Ecto neural progenitor cell (in vitro differentiated cells): ENCODE results near the gene PNMA6F.
"Not testable (repeated sequence)": the region's sequence is repeated elsewhere in the genome, so short reads cannot be mapped to it uniquely, and the experiment has no call there.

Source experiments
- DNase-seq: peaks from one replicate; pipeline ENCODE4 v3.0.0-alpha.2; 2018; ENCODE audit warnings: low spot score

Gene PNMA6F

DNA sequence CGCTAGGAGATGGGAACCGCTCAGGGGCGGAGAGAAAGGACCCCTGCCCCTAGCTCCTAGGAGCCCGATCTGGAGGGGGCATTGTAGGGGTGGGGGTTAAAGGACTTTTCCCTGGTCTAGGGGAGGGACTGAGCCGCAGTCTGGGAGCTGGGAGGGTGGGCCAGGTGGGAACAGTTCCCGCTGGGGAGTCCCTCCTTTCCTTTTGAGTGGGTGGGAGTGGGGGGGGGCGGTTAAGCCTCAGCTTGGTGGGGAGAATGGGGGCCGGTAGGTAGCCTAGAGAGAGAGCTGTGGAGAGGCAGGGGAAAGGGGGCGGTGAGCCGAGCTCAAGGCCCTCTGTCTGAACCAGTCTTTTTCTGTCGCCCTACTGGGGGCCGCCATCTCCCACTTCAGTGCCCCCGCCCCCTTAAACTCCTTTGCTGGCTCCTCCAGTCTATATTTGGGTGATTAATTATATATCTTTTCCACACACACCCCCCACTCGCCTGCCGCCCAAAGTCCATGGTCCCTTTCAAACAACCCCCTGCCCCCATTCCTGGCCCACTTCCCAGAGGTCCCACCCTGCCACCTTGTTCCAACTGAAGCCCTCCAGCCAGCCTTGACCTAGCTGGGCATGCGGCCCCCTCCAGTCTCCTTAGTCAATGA lies 13.2 kb upstream of the PNMA6F start:
- no peak for DNase-seq

DNA sequence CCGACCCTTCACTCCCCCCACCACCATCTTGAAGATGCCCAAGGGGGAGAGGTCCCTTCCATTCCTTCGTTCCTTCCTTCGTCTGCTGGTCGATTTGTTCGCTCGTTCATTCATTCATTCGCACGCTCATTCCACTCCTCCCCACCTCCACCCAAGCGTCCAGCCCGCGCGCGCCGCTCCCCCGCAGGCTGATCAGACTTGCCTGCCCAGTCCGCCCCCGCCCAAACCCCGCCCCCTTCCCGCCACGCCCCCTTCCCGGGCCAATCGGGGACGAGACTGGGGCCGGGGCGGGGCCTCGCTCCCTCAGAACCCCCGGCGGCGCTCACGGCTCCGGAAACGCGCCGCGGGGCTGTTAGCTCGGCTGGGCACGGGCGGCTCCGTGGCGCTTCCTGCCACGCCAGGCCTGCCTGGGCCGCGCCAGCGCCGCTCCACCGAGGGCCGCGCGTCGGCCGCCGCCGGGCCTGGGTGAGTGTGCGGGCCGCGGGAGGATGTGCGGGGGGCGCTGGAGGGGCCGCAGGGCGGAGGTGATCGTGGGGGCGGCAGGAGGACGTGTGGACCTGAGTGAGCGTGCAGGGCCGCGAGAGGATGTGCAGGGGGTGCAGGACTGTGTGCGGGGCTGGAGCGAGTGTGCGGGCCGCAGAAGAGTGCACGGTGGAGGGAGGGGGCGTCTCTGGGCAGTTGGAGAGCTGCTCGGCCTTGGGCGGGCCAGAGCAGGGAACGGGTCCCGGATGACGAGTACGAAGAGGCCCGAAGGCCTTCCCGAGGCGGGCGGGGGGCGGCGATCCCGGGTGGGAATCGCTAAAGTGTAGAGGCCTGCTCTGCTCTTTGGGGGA lies 12.5 kb upstream of the PNMA6F start, which contains the start of gene ZNF275:
ZNF275 (plus strand) TSS at position 333 of the 833 bp plus-strand sequence. CDS start 2,527 bp downstream, outside the sequence.
- peak; percentile 85 for DNase-seq

DNA sequence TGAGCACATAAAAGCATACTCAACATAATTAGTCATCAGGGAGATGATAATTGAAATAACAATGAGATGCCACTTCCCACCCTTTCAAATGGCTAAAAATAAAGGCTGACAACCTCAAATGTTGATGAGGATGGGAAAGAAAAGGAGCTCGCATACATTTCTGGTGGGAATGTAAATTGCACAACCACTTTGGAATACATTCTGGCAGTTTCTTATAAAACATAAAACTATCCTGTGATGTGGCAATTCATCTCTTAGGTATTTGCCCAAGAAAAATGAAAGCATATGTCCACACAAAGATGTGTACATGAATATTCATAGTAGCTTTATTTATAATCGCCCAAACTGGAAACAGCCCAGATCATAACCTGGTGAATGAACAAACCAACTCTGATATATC lies 11.7 kb upstream of the PNMA6F start:
- no peak for DNase-seq

DNA sequence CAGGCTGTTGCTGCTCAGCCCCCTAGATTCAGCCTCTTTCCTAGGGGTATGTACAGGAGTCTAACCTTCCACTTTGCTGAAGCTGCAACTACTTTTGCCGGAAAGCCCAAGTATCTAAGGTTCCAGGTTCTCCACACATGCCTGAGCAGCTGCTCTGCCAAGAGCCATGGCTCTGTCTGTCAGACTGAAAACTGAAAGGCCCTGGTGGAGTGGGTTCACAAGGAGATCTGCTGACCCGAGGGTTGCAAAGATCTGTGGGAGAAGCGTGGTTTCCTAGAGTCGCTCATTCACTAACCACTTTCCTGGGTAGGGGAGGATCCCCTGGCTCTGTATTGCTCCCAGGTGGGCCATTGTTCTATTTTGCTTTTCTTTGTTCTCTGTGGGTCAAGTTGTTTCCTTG lies 6.0 kb upstream of the PNMA6F start:
- peak; percentile 12 for DNase-seq

DNA sequence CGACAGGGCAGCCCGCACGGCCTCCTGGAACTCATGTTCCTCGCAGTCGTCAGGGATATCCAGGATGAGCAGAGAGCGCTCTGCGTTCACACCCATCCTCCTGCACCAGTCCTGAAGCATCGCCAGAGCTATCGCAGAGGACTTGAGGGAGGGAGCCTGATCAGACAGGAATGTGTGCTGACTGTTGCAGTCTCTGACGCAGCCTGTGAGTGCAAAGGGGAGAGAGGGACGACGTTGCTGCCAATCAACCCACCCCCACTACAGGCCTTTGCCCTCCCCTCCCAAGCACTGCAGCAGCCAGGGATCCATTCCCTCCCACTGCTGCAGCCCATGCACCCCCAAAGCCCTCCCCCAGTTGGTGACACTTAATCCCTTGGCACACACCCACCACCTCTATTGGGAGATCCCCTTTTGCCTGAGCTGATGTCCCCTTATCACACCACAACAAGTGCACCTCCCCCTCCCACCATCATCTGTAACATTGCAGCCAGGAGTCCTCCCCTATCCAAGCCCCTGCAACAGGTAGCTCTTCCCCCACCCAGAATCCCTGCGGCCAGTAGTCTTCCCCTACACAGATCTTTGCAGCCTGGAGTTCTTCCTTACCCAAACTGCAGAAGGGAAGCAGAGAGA lies 897 bp downstream of the PNMA6F start:
- DNase-seq = no peak

DNA sequence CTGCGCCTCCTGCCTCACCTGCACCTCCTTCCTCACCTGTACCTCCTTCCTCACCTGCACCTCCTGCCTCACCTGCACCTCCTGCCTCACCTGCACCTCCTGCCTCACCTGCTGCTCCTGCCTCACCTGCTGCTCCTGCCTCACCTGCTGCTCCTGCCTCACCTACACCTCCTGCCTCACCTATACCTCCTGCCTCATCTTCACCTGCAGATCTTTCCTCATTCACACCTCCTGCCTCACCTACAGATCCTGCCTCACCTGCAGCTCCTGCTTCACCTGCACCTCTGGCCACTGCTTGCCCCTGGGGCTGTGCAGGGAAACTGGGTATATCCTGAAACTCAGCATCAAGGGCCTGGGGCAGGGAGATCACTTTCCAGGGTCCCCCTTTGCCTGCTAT lies 1.5 kb downstream of the PNMA6F start:
- not testable (repeated sequence) for DNase-seq

DNA sequence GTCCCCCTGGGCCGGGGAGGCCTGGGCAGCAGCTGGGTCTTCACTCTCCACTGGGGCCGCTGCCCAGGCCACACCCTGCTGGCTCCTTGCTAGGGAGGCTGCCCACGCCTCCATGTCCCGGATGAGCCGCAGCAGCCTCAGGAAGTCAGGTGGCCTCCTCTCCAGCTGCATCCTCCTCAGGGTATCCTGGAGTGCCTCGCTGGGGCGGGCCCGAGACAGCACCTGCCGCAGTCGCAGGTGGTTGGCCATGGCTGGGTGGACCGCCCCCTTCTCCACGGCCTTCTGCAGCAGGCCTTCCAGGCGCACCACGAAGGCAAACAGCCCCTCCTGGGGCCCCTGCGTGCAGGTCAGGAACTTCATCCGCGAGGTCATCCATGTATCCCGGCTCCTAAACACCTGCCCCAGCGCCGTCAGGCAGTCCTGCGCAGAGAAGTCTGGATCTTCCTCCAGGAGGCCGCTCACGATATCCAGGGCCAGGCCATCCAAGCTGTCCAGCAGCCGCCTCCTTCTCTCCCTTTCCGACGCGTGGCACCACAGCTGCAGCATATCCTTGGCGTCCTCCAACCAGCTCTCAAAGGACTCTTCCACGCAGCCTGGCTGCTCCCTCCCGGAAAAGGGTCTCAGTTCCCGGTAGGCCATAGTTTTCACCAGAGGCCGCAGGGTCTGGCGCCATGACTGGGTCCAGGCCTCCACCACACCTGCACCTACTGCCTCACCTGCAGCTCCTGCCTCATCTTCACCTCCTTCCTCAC lies 2.1 kb downstream of the PNMA6F start:
- DNase-seq = no peak

DNA sequence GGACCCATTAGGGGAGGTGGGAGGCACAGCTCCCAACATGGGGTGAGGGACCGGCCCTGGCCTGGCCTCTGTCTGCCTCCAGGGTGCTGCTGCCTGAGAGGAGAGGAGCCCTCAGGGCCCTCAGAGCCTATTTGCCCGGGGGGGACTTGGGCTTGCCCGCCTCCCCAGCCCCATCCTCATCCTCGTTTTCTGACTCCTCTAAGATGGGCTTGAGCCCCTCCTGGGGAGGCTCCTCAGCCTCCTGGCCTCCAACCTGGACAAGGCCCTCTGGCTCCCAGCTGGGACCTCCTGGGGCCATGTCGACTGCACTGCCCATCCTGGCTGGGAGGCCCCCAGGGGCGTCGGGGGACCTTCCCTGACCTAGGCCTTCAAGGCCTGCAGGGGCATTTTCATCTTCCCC lies 2.8 kb downstream of the PNMA6F start:
- no peak for DNase-seq

DNA sequence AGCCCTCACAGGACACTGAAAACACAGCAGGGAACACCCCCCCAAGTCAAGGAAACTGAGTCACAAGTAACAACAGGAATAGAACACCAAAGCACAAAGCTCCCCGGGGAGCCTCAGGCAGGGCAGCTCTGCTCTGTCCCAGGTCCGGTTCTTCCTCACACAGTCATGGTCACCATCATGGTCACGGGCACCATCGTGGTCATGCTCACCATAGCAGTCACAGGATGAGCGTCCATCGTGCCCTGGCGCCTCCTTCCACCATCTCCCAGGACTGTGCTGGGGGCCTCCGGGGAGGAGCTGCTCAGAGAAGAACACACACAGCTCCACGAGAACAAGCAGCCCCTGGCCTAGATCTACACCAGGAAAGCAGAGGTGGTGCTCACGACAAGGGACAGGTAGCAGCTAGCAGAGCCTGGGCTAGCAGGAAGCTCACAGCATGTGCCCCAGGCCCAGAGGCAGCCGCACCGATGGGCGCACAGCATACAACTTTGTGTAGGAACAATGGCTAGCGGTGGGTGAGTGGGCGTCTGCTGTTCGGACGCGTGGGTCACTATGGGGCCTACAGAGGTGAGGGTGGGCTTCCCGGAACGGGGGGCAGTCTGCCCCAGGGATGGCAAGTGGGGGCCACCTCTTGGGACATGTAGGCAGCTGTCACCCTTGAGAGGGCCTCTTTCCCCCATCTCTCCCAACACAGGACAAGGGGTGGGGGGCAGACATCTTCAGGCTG lies 3.4 kb downstream of the PNMA6F start:
- DNase-seq = no peak

DNA sequence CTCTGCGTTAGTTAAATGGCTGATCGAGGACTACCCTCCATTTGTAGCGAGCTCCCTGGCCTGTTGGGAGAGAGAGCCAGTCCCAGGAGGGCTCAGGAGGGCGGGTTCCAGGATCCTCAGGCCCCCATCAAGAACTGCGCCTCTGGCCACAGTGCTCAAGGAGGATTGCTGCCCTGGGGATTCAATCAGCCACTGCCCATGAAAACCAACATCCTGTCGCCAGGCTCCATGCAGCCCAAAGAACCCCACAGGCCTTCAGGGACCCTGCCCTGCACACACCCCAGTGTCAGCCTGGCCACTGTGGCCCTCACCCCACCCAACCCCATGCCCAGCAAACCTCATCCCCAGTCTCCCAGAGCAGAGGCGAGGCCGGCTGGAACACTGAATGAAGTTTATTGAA lies 4.3 kb downstream of the PNMA6F start:
- no peak for DNase-seq

DNA sequence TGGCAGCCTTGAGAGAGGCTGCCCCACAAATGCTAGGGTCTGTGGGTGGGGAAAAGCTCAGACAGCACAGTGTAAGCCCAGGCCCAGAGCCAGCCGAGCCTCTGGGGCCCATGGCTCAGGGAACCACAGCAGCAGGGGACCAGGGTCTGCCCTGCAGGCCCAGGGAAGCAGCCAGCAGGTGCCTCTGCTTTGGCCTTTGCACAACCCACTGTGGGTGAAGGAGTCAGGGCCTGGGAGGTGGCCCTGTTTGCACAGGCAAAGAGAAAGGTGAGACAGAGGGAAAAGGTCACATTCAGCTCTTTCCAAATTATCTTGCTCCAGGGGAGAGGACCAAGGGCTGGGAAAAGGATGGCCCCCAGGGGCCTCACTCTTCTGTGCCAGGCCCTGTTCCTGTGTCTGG lies 8.7 kb downstream of the PNMA6F start:
- DNase-seq = no peak

DNA sequence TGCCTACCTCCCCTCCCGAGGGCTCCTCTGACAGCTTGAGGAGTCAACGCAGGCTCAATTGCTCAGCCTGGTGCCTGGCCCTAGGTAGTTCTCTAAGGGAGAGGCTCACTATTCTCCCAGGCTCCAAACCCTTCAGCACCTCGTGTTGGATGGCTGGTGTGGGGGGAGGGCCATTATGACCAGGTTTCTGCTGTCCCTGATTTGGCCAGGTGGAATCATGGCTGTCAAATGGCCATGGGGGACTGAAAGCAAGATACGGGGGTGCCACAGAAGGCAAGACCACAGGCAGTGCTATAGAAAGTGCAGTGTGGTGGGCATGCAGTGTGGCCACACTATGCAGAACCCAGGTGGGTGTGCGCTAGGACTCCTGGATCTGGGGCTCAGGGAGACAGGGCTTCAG lies 9.5 kb downstream of the PNMA6F start:
- DNase-seq = no peak

DNA sequence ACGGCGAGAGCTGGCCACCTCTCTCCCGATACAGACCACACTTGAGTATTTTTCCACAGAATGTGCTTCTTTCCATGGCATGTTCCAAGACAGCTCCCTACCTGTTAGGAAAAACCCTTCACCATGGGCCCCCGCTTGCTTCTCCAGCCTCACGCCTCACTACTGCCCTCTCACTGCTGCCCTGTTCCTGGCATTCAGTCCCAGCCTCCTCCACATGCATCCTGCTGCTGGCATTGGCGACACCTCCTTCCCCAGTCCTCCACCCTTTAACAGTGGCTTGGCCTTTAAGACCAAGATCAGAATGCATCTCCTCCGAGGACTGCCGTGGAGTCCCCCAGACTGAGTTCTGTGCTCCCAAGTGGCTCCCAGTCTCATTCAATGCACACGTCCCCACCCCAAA lies 10.7 kb downstream of the PNMA6F start:
- DNase-seq = no peak

DNA sequence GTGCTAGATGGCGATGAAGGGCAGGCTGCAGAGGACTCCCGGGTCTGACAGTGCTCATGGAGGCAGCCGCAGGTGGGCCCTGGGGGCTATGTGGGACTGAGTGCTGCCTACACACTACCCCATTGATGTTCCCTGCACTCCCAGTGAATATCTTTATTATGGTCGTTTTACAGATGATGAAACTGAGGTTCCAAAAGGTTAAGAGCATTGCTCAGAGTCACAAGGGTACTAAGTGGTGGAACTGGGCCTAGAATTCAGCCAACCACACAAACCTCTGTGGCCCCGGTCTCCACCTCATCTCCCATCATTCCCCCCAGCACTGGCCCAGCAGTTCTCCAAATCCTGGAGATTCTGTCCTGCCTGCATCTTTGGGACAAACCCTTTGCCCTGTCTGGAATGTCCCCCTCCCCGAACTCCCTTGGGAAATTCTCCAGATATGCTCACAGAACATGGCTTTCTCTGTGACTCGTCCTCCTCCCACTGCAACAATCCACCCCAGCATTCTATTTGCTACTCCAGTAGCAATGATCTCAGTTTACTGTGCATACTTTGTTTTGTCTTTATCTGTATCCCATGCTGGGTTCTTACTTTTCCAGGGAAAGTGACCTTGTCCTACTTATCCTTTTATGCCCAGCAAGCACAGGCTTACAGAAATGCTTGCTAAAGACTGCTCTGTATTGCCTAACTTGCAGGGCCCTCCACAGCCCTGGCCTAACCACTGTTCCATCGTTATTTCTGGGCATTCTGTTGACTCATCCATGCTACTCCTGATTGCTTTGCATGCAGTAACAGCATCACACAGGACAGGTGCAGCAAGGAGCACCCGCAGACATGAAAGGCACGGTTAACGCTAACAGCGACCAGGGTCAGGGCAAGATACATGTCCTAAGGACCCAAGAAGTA lies 14.0 kb downstream of the PNMA6F start:
- DNase-seq = no peak

DNA sequence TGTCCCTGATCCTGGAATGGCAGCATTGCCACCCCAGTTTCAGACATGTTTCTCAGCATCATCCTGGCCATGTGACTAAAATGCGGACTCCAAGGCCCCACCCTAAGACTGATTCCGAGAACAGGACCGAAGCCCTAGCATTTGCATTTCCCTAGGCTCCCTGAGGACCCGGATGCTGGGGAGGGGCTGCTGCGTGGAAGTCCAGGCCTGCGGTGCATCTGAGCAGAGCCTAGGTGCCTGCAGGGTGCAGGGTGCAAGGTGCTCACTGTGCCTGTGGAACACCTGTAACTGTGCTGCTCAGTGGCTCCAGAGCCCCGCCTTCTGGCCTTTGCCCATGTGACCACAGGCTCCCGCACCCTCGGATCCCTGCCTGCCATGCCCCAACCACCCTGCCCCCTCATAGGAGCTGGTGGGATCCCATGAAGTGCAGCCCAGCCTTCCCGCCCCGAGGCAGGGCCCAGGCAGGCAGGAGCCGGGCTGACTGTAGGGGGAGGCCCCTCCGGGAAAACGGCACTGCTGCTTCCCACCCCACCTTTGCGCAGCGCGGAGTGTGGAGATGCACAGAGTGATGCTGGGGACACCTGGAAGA lies 14.9 kb downstream of the PNMA6F start:
- DNase-seq = no peak

DNA sequence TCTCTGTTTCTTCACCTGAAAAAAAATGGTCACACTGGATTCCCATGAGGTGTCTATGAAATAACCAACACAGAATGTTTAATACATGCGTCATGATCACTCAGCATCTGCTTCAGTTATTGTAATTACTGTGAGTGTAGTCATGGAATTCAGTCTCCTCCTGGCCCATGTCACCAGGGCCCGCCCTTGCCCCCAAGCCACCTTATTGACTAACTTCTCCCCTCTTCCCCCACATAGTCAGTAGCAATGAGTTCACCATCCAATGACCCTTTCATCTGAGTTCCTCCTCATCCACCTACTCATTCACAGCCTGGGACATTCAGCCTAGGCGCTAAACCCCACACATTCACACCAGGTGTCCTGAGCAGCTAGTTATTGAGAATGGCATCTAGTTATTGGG lies 15.6 kb downstream of the PNMA6F start:
- DNase-seq = no peak

DNA sequence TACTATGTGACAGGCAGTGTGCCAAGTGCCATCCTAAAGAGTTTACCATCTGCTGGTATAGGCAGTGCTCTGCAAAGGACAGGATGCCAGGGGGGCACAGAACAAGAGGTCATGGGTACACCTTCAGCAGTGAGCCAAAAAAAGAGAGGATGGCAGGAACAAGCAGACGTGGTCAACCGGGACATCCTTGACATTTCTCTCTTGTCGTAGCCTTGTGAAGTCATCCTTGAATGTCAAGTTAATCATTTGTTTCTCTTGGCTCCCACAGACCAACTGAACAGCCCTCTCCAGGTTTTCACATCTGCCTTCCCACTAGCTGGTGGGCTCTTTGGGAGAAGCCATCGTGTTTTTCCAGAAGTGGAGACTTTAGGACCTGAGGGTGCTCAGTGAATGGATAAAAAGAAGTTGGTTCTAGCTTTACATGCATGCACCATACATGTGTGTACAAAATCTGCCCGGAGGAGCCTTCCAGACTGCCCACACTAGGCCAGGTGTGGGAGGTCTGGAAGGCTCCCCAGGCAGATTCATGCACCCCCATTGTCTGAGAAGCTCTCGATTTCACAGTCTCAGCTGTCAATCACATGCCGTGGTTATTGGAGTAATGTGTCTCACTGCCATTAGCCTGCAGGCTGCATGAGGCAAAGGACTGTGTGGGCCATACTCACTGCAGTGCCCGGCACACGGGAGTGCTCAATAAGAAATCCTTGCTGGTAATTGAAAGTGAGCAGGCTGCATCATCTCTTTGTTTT lies 16.4 kb downstream of the PNMA6F start:
- DNase-seq = no peak

DNA sequence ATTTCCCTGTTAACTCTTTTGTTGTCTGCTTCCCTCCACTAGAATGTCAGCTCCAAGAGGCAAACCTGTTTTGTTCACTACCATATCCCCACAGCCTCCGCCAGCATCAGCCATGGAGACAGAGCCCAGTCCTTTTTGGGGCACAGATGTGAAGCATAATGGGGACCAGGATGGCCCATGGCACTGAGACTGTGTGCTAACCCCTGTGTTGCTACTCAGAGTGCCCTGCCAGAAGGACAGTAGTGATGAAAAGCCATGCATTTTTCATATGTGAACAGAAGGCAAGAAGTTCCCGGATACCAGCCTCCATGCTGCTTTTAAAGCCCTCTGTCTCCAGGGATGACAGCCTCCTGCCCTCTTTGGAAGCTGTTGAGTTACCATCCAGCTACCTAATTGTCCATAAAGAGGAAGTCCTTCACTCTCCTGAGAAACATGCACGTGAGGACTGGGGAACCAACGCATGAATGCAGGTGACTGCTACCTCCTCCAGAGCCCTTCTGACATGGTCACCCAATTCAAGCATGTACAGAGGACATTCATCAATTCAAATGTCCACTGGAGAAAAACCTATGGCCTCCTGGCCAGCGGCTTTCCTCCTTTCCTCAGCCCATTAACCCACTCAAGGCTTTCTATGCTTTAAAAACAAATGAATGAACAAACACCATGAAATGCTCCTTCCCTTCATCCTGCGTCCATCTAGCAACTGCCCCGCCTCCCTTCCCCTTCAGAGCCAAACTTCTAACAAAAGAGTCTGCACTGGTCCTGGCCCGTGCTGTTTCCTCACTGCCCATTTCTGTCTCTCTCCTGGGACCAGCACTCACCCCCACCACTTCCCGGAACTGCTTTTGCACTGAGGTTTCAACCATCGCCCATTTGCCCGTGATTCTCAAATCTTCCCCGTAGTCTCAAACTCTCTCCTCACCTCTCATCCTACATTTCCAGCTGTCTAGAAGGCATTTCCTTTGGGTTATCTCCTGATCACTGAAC lies 18.0 kb downstream of the PNMA6F start:
- DNase-seq = no peak
